Duodenal mucosa (tissue), 2 donors: ENCODE results near the gene ZNF441.
"Not testable (repeated sequence)": the region's sequence is repeated elsewhere in the genome, so short reads cannot be mapped to it uniquely, and the experiment has no call there.

Source experiments
- H3K27ac ChIP-seq: one replicate; pipeline ENCODE4 v1.7.0; 2013; ENCODE audit warnings: low read depth, low read length
- H3K27me3 ChIP-seq, 2 donors: one replicate each; pipeline ENCODE4 v1.7.0; 2013; ENCODE audit warnings: low read length in 2 of 2, control low read depth in 1 of 2; ENCODE audit not compliant: insufficient read depth in 2 of 2, control insufficient read depth in 1 of 2
- H3K36me3 ChIP-seq, 2 donors: one replicate each; pipeline ENCODE4 v1.7.0; 2013; ENCODE audit warnings: low read length in 2 of 2, control low read depth in 1 of 2; ENCODE audit not compliant: insufficient read depth in 2 of 2, control insufficient read depth in 1 of 2
- H3K4me1 ChIP-seq, 2 donors: one replicate each; pipeline ENCODE4 v1.7.0; 2013; ENCODE audit warnings: low read length in 2 of 2, control low read depth in 1 of 2; ENCODE audit not compliant: insufficient read depth in 2 of 2, control insufficient read depth in 1 of 2
- H3K4me3 ChIP-seq, 2 donors: one replicate each; pipeline ENCODE4 v1.7.0; 2013; ENCODE audit warnings: low read length in 2 of 2, low read depth in 1 of 2
- H3K9ac ChIP-seq, 2 donors: one replicate each; pipeline ENCODE4 v1.7.0; 2013; ENCODE audit warnings: low read length in 2 of 2, low read depth in 1 of 2
- H3K9me3 ChIP-seq, 2 donors: one replicate each; pipeline ENCODE4 v1.7.0; 2013; ENCODE audit warnings: low read length in 2 of 2, control low read depth in 1 of 2; ENCODE audit not compliant: control insufficient read depth in 1 of 2

Gene ZNF441

DNA sequence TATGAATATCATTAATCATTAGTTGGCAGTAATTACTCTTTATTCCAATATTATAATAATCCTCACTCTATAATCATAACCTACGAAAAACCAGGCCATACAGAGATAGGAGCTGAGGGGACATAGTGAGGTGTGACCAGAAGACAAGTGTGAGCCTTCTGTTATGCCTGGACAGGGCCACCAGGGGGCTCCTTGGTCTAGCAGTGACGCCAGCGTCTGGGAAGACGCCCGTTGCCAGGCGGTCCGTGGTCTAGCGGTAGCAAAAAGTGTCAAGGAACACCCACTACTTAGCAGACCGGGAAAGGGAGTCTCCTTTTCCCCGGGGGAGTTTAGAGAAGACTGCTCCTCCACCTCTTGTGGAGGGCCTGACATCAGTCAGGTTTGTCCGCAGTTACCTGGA, 4.7 kb downstream of the ZNF441 start:
- not testable (repeated sequence) for H3K27me3 ChIP-seq, H3K4me1 ChIP-seq
- H3K9me3 ChIP-seq, result peaks cover 20 to 21% of the 10 kb centered on the region in 2 donors

DNA sequence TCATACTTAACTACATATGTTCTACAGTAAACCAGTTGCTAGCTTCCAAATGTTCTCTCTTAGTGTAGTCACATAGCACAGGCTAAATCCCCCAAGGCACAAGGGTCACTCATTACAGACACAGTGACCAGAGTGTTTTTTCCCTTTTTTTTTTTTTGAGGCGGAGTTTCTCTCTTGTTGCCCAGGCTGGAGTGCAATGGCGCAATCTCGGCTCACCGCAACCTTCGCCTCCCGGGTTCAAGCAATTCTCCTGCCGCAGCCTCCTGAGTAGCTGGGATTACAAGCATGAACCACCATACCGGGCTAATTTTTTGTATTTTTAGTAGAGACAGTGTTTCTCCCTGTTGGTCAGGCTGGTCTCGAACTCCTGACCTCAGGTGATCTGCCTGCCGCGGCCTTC, 9.9 kb downstream of the ZNF441 start:
- Histone ChIP-seq H3K9me3 (peaks cover 52 to 54% of the 10 kb centered on the region in 2 donors), H3K36me3 (peaks cover 36 to 41% of the 10 kb centered on the region in 2 donors)
- H3K4me3 ChIP-seq, H3K9ac ChIP-seq, H3K4me1 ChIP-seq, H3K27me3 ChIP-seq, H3K27ac ChIP-seq: not testable (repeated sequence)

More for the DNA sequence above, 4.7 kb downstream of the ZNF441 start:
- not testable (repeated sequence) for H3K27ac ChIP-seq, H3K9ac ChIP-seq, H3K36me3 ChIP-seq, H3K4me3 ChIP-seq

DNA sequence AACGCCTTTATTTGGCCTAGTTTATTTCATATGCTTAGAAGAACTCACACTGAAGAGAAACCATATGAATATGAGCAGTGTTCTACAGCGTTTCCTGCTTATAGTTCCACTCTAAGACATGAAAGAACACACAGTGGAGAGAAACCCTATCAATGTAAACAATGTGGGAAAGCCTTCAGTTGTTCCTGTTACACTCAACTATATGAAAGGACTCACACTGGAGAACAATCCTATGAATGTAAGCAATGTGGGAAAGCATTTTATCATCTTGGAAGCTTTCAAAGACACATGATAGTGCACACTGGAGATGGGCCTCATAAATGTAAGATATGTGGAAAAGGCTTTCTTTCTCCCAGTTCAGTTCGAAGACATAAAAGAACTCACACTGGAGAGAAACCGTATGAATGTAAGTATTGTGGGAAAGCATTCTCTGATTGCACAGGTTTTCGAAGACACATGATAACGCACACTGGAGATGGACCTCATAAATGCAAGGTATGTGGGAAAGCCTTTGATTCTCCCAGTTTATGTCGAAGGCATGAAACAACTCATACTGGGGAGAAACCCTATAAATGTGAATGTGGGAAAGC, 13.7 kb downstream of the ZNF441 start:
- Histone ChIP-seq H3K27me3 (no peaks in the 10 kb centered on the region), H3K9ac (no peak overlapping the region), H3K36me3 (peaks cover 40 to 48% of the 10 kb centered on the region in 2 donors), H3K4me3 (peak overlapping the region in 1 of 2 donors; percentile 16), H3K27ac (no peak overlapping the region), H3K4me1 (no peaks in the 10 kb centered on the region), H3K9me3 (peaks cover 57 to 77% of the 10 kb centered on the region in 2 donors)

DNA sequence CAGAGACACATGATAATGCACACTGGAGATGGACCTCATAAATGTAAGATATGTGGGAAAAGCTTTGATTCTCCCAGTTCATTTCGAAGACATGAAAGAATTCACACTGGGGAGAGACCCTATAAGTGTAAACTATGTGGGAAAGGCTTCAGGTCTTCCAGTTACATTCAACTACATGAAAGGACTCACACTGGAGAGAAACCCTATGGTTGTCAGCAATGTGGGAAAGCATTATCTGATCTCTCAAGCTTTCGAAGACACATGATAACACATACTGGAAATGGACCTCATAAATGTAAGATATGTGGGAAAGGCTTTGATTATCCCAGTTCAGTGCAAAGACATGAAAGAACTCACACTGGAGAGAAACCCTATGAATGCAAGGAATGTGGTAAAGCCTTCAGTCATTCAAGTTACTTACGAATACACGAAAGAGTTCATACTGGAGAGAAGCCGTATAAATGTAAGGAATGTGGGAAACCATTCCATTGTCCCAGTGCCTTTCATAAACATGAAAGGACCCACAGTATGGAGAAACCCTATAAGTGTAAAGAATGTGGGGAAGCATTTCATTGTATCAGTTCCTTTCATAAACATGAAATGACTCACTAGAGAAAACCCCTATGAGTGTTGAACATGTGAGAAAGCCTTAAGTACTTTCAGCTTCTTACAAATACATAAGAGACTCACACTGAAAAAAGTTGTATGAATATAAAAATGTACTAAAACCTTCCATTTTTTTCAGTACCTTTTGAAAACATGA, 14.7 kb downstream of the ZNF441 start:
- Histone ChIP-seq H3K27ac (no peak overlapping the region), H3K9me3 (peaks cover 55 to 77% of the 10 kb centered on the region in 2 donors), H3K27me3 (no peaks in the 10 kb centered on the region), H3K4me3 (peak overlapping the region; percentile 1 to 47), H3K4me1 (no peaks in the 10 kb centered on the region), H3K9ac (no peak overlapping the region), H3K36me3 (peaks cover 40 to 48% of the 10 kb centered on the region in 2 donors)

DNA sequence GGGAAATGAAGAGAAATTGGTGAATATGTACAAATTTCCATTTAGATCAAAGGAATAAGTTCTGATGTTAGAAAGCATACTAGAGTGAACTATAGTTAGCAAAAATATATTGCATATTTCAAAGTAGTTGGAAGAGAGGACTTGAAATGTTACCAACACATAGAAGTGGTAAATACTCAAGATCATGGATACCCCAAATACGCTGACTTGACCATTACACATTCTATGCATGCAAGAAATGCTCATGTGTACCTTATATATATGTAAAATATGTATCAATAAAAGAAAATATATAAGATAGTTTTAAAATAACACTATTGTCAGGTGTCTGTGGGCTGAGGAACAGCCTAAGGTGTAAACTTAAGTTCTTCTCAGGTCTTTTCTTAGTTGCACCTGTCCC, 17.0 kb downstream of the ZNF441 start:
- Histone ChIP-seq H3K9me3 (peaks cover 55 to 81% of the 10 kb centered on the region in 2 donors), H3K36me3 (peaks cover 27 to 30% of the 10 kb centered on the region in 2 donors), H3K4me1 (no peaks in the 10 kb centered on the region), H3K4me3 (no peak overlapping the region), H3K27me3 (no peaks in the 10 kb centered on the region), H3K27ac (no peak overlapping the region), H3K9ac (no peak overlapping the region)

DNA sequence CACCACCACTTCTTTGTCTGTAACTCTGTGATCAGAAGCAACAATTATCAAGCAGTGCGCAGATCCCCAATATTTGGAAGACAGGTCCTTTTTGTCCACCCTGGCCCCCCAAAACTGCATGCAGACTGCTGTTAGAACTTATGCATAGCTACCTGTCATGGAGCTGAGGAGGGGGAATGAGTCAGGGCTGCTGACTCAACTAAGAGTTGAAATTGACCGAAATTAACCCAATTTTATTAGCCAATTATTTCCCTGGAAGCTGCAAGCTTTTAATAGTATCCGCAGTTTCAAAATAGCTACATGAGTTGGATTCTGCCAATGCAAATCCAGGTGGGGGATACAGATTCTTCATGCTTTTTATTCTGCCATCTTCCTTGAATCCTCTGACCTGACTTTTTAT, 17.6 kb downstream of the ZNF441 start:
- Histone ChIP-seq H3K27ac (no peak overlapping the region), H3K4me3 (no peak overlapping the region), H3K9ac (no peak overlapping the region), H3K9me3 (peaks cover 54 to 84% of the 10 kb centered on the region in 2 donors), H3K4me1 (no peaks in the 10 kb centered on the region), H3K36me3 (peaks cover 23 to 27% of the 10 kb centered on the region in 2 donors), H3K27me3 (no peaks in the 10 kb centered on the region)

DNA sequence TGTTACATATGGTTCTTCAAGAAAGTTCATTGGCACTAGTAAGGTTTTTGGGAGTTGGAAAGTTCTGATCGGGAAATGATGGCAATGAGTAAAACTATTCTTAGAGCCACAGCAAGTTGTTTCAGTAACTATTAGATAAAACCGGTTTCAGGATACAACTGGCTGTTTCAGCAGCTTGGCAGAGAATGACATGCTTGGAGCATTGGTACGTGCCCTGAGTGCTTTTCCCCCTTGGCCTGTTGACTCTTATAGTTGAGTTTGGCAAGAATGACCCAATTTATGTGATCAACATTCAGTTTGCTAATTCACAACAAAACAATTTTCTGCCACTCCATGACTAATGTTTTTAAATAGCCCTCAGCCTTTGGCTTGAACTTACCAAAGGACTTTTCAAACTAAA, 20.7 kb downstream of the ZNF441 start:
- peaks cover 33 to 61% of the 10 kb centered on the region in 2 donors for H3K9me3 ChIP-seq
- no peak overlapping the region for H3K27ac ChIP-seq
- H3K4me1 ChIP-seq, result no peaks in the 10 kb centered on the region
- H3K27me3 ChIP-seq, result no peaks in the 10 kb centered on the region
- no peak overlapping the region for H3K4me3 ChIP-seq
- H3K36me3 ChIP-seq, result peaks cover 3% of the 10 kb centered on the region in 2 donors
- no peak overlapping the region for H3K9ac ChIP-seq

DNA sequence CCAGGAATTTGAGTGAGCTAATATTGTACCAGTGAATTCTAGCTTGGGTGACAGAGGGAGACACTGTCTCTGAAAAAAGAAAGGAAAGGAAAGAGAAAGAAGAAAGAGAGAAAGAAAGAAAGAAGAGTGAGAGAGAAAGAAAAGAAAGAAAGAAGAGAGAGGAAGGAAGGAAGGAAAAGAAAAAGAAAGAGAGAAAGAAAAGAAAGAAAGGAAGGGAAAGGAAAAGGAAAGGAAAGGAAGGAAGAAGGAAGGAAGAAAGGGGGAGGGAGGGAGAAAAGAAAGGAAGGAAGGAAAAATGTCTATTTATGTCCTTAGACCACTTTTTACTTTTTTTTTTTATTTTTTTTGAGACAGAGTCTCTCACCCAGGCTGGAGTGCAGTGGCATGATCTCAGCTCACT, 26.1 kb downstream of the ZNF441 start:
- Histone ChIP-seq H3K4me1 (peaks cover 6 to 9% of the 10 kb centered on the region in 2 donors), H3K27me3 (no peaks in the 10 kb centered on the region), H3K9me3 (peaks cover 9 to 19% of the 10 kb centered on the region in 2 donors), H3K9ac (no peak overlapping the region), H3K27ac (no peak overlapping the region), H3K36me3 (no peaks in the 10 kb centered on the region), H3K4me3 (no peak overlapping the region)

DNA sequence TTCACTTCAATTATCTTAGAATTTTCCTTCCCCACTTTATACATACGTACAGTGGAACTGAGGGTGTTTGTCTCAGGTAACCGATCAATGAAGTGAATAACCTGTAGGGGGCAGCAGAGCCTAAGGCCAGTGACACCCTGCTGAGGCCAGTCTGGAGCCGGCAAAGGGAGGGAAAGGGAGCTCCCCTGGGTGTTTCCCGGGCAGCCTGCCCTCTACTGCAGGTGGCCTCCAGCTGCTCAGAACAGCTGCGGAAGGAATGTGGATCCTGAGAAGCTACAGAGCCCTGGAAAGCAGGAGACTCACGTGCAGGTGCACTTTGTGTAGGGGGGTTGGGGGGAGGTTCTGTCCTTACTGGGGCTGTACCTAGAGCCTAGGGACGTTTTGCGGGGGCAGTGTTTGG, 30.7 kb downstream of the ZNF441 start:
- no peak overlapping the region for H3K27ac ChIP-seq
- peak overlapping the region; percentile 84 to 90 for H3K4me3 ChIP-seq
- peaks cover 9 to 17% of the 10 kb centered on the region in 2 donors for H3K4me1 ChIP-seq
- H3K9me3 ChIP-seq, result no peaks in the 10 kb centered on the region
- peak overlapping the region in 1 of 2 donors; percentile 2 for H3K9ac ChIP-seq
- no peaks in the 10 kb centered on the region for H3K36me3 ChIP-seq
- H3K27me3 ChIP-seq, result no peaks in the 10 kb centered on the region
